Muscle of leg (tissue), 11 donors: ENCODE measurements around the gene GID8. TPM values are rescaled to one million over a fixed set of nuclear protein-coding genes. Genes with fewer than 3 reads are reported as not detected.
A peak's percentile ranks its signal among the peaks of the same experiment; 100 is the strongest.

Experiments used
- DNase-seq: peaks from one replicate; pipeline ENCODE4 v3.0.0; 2013
- H3K27ac ChIP-seq: one replicate; pipeline ENCODE4 v1.5.1; 2013; ENCODE audit warnings: mild to moderate bottlenecking, low read length, control low read depth
- H3K27me3 ChIP-seq: one replicate; pipeline ENCODE4 v1.6.1; 2013; ENCODE audit warnings: low read length; ENCODE audit not compliant: control insufficient read depth, insufficient read depth
- H3K36me3 ChIP-seq: one replicate; pipeline ENCODE4 v1.6.1; 2013; ENCODE audit warnings: low read length; ENCODE audit not compliant: control insufficient read depth, insufficient read depth
- H3K4me1 ChIP-seq: one replicate; pipeline ENCODE4 v1.6.1; 2013; ENCODE audit warnings: low read length; ENCODE audit not compliant: control insufficient read depth, insufficient read depth
- H3K4me3 ChIP-seq: one replicate; pipeline ENCODE4 v1.5.1; 2013; ENCODE audit warnings: low read length, control low read depth
- H3K9me3 ChIP-seq: replicated peaks from 2 replicates; pipeline ENCODE4 v1.6.1; 2013; ENCODE audit warnings: low read depth, low read length; ENCODE audit not compliant: control insufficient read depth
- WGBS: methylation state at CpG from one replicate; pipeline ENCODE4 v1.1.5; 2013; ENCODE audit warnings: missing lambda C conversion rate; ENCODE audit not compliant: insufficient coverage; 5-methylcytosine and 5-hydroxymethylcytosine counted together
- polyA plus RNA-seq, 8 donors: library from polyadenylated mRNA; unstranded; fragments of 120-200 nt; gene quantifications; one replicate each; pipeline versions ENCODE4 v1.2.1 to v1.2.3, GENCODE V29; 2013; ENCODE audit warnings: inconsistent platforms in 1 of 8, low replicate concordance in 1 of 8; ENCODE audit not compliant: insufficient read length in 8 of 8, insufficient read depth in 1 of 8
- total RNA-seq: library from RNA; stranded (reverse); fragments of 120-200 nt; gene quantifications from one replicate; pipeline ENCODE4 v1.2.4, GENCODE V29; 2013

The GID8 gene
- total and polyA plus RNA-seq, 9 donors: 22.0 to 38.7 (median 30.8) TPM

DNA sequence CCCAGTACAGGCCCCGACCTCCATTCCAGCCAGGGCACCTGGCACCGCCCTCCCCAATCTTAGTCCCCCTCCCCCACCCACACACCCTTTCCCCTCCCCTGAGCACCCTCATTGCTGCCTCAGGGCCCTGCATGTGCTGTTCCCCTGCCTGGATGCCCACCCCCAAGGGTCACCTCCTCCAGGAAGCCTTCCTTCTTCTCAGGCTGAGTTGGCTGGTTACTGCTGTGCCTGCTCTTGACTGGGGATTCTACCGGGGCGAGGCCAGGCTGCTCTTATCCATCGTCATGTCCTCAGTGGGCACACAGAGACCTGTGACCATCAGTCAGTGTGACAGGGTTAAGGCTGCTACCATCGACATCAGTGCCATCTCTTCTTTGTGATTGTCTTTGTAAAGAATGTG is 45.3 kb downstream of the GID8 start:
- no peak overlapping the region for H3K27ac ChIP-seq
- DNase-seq: no peak
- WGBS: 93% methylated on average over 3 of the region's 6 CpGs
- no peaks in the 10 kb centered on the region for H3K9me3 ChIP-seq
- H3K4me1 ChIP-seq: peaks cover 47% of the 10 kb centered on the region
- no peaks in the 10 kb centered on the region for H3K36me3 ChIP-seq
- H3K27me3 ChIP-seq: peaks cover 42% of the 10 kb centered on the region
- H3K4me3 ChIP-seq: no peak overlapping the region

DNA sequence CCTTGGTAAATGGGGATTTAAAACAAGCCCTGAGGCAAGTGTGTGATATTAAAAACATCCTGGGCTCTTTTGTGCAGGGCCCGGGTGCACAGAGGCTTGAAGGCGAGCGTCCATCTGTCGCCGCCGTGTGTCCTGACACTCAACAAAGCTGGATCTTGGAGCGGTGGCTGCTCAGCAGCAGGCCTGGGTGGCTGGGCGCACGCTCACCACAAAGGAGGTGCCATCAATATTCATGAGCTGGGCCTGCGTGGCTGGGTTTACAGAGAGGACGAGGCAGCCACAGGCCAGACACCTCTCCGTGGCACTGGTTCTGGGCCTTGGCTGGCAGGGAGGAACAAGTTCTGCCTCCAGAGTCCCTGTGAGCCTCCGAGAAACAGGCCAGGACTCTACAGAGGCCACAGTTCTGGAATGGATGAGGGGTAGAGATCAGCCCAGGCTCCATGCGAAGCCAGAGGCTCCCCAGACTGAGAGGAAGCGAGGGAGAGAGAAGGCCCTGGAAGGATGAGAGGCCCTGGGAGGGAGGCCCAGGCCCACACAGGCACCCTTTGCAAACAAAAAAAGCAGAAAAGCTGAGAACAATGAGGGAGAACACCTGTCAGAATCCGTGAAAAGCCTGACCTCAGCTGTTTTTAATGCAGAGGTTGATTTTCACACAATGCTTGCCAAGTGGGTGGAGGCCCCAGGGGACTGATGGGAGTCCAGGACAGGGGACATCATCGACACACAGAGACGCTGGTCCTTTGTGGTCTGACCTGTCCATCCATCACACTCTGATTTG is 46.9 kb downstream of the GID8 start:
- H3K27ac ChIP-seq: no peak overlapping the region
- H3K36me3 ChIP-seq: no peaks in the 10 kb centered on the region
- peaks cover 34% of the 10 kb centered on the region for H3K27me3 ChIP-seq
- H3K4me3 ChIP-seq: no peak overlapping the region
- DNase-seq: no peak
- peaks cover 44% of the 10 kb centered on the region for H3K4me1 ChIP-seq
- 48% methylated on average over 18 of the region's 18 CpGs for WGBS
- H3K9me3 ChIP-seq: no peaks in the 10 kb centered on the region

DNA sequence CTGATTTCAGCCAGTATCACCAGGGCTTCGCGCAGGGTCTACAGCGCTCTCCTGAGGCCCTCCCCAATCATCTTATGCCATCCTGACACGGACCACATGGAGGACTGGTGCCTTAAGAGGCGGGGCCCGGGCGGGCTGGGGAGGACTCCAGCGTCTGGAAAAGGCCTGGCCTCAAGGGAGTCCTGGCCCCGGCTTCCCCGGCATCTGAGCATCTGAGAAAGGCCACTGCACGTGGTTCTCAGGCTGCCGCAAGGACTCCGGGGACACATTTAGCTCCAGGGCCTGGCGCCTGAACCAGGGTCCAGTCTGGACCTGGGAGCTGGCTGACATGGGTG is 47.5 kb downstream of the GID8 start:
- Histone ChIP-seq H3K27ac (no peak overlapping the region), H3K4me1 (peaks cover 38% of the 10 kb centered on the region), H3K27me3 (peaks cover 29% of the 10 kb centered on the region), H3K9me3 (no peaks in the 10 kb centered on the region), H3K36me3 (no peaks in the 10 kb centered on the region), H3K4me3 (no peak overlapping the region)
- WGBS: 53% methylated on average over 14 of the region's 14 CpGs
- DNase-seq: no peak

DNA sequence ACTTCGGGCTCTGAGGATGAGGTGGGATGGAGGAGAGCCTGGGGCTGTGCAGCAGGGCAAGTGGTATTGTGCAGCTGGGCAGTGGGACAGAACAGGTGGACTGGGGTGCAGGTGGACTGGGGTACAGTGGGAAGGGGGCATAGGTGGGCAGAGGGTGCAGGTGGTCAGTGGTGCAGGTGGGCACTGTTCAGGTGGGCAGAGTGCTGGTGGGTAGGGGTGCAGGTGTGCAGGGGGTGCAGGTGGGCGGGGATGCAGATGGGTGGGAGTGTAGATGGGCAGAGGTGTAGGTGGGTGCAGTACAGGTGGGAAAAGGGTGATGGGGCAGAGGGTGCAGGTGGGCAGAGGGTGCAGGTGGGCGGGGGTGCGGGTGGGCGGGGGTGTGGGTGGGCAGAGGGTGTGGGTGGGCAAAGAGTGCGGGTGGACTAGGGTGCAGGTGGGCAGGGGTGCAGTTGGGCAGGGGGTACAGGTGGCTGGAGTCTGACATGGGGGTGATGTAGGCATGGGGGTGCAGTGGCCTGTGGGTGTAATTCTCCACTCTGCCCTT is 48.4 kb downstream of the GID8 start:
- H3K9me3 ChIP-seq: no peaks in the 10 kb centered on the region
- H3K4me1 ChIP-seq: peaks cover 31% of the 10 kb centered on the region
- no peak overlapping the region for H3K27ac ChIP-seq
- no peak overlapping the region for H3K4me3 ChIP-seq
- WGBS: 100% methylated on average over 1 of the region's 6 CpGs
- H3K36me3 ChIP-seq: no peaks in the 10 kb centered on the region
- H3K27me3 ChIP-seq: peaks cover 22% of the 10 kb centered on the region
- DNase-seq: no peak

DNA sequence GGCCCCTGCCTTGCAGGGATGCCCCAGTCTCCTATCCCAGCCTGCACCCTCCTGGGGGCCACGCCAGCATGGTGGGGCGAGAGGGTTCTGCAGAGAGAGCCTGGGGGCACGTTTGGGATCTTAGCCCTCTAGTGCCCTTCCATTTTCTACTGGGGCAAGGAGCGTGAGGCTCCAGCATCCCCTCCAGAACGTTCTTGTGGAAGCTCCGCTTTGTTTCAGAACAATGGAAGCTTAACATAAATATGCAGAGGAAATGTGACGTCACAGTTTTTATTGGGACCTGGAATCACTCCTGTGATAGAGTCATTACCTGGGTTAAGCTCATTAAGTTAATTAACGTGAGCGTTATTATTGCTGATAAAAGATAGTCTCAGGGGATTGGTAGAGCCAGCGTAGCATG is 49.2 kb downstream of the GID8 start:
- DNase-seq: no peak
- WGBS: 45% methylated on average over 7 of the region's 10 CpGs
- H3K4me3 ChIP-seq: no peak overlapping the region
- no peaks in the 10 kb centered on the region for H3K9me3 ChIP-seq
- peaks cover 20% of the 10 kb centered on the region for H3K27me3 ChIP-seq
- peaks cover 26% of the 10 kb centered on the region for H3K4me1 ChIP-seq
- no peaks in the 10 kb centered on the region for H3K36me3 ChIP-seq
- H3K27ac ChIP-seq: no peak overlapping the region

DNA sequence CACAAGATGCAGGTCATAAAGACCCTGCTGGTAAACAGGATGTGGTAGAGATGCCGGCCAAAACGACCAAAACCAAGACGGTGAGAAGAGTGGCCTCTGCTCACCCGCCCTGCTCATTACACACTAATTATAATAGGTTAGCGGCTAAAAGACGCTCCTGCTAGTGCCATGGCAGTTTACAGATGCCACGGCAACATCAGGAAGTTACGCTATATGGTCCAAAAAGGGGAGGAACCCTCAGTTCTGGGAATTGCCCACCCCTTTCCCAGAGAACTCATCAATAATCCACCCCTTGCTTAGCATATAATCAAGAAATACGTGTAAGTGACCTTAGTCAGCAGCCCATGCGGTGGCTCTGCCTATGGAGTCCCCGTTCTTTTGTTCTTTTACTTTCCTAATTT is 51.3 kb downstream of the GID8 start:
- Histone ChIP-seq H3K9me3 (no peaks in the 10 kb centered on the region), H3K27ac (no peak overlapping the region), H3K4me3 (no peak overlapping the region), H3K4me1 (peaks cover 25% of the 10 kb centered on the region), H3K27me3 (peaks cover 24% of the 10 kb centered on the region), H3K36me3 (no peaks in the 10 kb centered on the region)
- no peak for DNase-seq
- WGBS: 72% methylated on average over 6 of the region's 11 CpGs

DNA sequence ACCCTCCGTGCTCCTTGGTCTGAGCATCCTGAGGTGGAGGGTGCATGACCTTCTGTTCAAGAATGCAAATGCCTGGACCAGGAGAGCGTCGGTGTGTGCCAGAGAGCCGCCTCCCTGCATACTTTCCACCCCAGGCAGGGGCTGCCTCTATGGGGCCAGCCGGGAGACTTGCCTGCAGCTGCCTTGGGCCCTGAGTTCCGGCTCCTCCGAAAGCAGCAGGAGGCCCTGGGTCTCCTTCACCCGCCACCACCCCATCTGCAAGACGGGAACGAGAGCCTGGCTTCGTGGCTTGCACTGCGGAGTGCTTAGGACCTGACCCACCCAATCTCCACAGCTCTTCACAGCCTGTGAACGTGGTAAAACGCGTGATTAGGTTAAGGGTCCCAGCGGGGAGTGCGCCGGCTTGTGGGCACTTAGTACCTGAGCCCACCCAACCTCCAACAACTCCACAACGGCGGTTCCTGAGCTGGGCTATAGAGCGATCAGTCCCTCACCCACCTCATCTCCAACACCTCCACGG is 52.4 kb downstream of the GID8 start:
- WGBS: 74% methylated on average over 20 of the region's 22 CpGs
- H3K36me3 ChIP-seq: no peaks in the 10 kb centered on the region
- no peak overlapping the region for H3K27ac ChIP-seq
- no peak for DNase-seq
- peaks cover 28% of the 10 kb centered on the region for H3K27me3 ChIP-seq
- no peaks in the 10 kb centered on the region for H3K9me3 ChIP-seq
- no peak overlapping the region for H3K4me3 ChIP-seq
- H3K4me1 ChIP-seq: peaks cover 28% of the 10 kb centered on the region

DNA sequence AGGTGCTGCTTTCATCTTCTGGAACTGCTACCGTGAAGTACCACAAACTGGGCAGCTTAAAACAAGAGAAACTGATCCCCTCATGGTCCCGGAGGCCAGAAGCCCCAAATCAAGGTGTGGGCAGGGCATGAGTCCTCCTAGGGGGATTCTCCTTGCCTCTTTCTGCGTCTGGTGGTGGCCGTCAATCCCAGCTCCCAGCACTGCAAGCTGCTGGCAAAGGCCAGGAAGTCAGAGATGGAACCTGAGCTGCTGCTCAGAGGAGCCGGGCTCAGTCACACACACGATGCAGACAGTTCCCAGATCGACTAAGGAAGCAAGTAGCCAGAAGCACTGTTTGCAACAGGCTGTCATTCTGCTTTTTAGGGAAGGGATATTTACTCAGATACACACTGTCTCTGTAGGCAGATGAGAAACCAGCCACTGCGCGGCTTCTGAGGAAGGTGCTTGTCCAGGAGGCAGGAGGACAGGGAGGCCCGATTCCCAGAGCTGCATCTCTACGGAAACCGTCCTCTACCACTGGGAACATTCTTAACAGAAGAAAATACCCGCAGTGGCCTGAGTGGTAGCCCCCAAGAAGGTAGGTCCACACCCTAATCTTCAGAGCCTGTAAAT is 53.4 kb downstream of the GID8 start:
- H3K27ac ChIP-seq: no peak overlapping the region
- no peak overlapping the region for H3K4me3 ChIP-seq
- DNase-seq: no peak
- H3K27me3 ChIP-seq: peaks cover 33% of the 10 kb centered on the region
- WGBS: 50% methylated on average over 12 of the region's 13 CpGs
- peaks cover 31% of the 10 kb centered on the region for H3K4me1 ChIP-seq
- no peaks in the 10 kb centered on the region for H3K9me3 ChIP-seq
- H3K36me3 ChIP-seq: no peaks in the 10 kb centered on the region

DNA sequence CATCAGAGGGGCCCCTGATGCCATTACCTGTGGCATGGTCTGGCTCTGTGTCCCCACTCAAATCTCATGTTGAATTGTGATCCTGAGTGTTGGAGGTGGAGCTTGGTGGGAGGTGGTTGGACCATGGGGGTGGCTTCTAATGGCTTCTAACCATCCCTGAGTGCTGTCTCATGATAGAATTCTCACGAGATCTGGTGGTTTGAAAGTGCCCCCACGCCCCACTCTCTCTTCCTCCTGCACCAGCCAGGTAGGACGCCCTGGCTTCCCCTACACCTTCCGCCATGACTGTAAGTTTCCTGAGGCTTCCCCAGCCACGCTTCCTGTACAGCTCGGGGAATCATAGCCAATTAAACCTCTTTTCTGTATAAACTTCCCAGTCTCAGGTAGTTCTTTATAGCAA is 53.9 kb downstream of the GID8 start:
- no peak for DNase-seq
- no peak overlapping the region for H3K27ac ChIP-seq
- peaks cover 32% of the 10 kb centered on the region for H3K4me1 ChIP-seq
- no peak overlapping the region for H3K4me3 ChIP-seq
- no peaks in the 10 kb centered on the region for H3K9me3 ChIP-seq
- WGBS: 79% methylated on average over 4 of the region's 6 CpGs
- peaks cover 39% of the 10 kb centered on the region for H3K27me3 ChIP-seq
- H3K36me3 ChIP-seq: no peaks in the 10 kb centered on the region

DNA sequence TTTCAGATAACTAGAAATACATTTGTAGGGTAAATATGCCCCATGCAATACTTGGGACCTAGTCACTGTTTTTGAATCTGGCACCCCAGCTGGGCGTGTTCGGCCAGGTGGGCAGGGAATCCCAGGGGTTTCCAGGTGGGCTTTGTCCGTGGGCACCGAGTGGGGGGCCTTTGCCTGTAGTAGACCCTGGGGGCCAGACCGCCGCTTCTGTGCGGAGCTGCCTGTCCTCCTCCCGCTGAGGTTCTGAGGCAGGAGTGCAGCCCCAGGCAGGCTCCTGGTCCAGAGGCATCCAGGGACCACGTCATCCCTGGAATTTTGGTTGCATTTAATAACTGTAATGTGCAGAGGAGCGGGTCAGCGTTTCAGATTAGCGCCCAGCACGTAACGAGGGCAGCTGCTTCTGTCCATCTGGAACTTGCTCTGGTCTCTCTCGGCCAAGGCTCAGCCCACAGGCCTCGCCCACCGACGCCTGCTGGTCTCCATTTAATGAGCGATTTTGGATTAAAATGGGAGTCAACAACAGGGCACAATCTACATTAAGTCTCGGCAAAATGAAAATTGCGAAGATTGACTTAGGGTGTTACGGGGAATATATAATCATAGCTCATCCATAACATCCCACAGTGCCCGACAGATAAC is 56.0 kb downstream of the GID8 start:
- no peaks in the 10 kb centered on the region for H3K36me3 ChIP-seq
- WGBS: 72% methylated on average over 19 of the region's 23 CpGs
- no peaks in the 10 kb centered on the region for H3K9me3 ChIP-seq
- H3K27me3 ChIP-seq: peaks cover 50% of the 10 kb centered on the region
- peak overlapping the region; percentile 20 for H3K27ac ChIP-seq
- peak; percentile 74 for DNase-seq
- peaks cover 31% of the 10 kb centered on the region for H3K4me1 ChIP-seq
- H3K4me3 ChIP-seq: no peak overlapping the region
